ENCODE data around the gene MYL12B. TPM values are rescaled to one million over a fixed set of nuclear protein-coding genes. Genes with fewer than 3 reads are reported as not detected.
A peak's percentile ranks its signal among the peaks of the same experiment; 100 is the strongest.

MYL12B gene
- total RNA-seq, 1 donor from 2014 or later, result 211 TPM

DNA sequence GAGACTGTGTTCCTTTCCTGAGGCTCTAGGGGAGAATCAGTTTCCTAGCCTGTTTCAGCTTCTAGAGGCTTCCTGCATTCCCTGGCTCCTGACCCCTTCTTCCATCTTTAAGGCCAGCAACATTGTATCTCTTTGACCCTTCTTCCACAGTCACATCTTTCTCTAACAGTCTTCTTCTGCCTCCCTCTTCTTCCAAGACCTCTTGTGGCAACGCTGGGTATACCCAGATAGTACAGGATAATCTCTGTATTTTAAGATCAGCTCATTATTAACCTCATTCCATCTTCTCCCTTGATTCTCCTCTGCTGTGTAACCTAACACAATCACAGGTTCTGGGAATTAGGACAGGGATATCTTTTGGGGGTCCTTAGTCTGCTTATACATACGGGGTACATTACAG is 23.2 kb upstream of the MYL12B start:
- Mint-ChIP-seq H3K9me3 (no peaks in the 10 kb centered on the region), H3K27ac (no peak overlapping the region), H3K27me3 (no peaks in the 10 kb centered on the region), H3K4me3 (no peak overlapping the region), H3K4me1 (ENCODE audit: unreplicated experiment) (no peaks in the 10 kb centered on the region), H3K36me3 (no peaks in the 10 kb centered on the region)
- TF ChIP-seq, protein P1, sequence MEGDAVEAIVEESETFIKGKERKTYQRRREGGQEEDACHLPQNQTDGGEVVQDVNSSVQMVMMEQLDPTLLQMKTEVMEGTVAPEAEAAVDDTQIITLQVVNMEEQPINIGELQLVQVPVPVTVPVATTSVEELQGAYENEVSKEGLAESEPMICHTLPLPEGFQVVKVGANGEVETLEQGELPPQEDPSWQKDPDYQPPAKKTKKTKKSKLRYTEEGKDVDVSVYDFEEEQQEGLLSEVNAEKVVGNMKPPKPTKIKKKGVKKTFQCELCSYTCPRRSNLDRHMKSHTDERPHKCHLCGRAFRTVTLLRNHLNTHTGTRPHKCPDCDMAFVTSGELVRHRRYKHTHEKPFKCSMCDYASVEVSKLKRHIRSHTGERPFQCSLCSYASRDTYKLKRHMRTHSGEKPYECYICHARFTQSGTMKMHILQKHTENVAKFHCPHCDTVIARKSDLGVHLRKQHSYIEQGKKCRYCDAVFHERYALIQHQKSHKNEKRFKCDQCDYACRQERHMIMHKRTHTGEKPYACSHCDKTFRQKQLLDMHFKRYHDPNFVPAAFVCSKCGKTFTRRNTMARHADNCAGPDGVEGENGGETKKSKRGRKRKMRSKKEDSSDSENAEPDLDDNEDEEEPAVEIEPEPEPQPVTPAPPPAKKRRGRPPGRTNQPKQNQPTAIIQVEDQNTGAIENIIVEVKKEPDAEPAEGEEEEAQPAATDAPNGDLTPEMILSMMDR (conservative IDR thresholded peaks at IDR 0.05), result no peak
- no peak for DNase-seq (ENCODE audit: extremely low spot score, unreplicated experiment)

DNA sequence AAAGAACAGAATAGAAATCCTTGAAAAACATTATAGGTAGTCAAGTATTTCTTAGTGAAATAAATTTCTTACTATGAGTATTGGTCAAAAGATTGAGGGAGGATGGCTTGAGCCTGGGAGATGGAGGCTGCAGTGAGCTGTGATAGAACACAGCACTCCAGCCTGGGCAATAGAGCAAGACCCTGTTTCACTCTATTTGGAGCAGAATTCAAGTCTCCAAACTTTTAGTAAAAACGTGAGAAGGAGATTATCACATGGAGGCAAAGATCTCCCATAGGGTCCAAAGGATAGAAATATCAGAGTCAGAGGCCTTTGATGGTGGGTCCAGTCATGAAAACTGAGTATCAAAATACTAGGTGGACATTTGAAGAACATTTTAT is 16.8 kb upstream of the MYL12B start:
- H3K27me3 Mint-ChIP-seq, result no peaks in the 10 kb centered on the region
- TF ChIP-seq, protein P1 (conservative IDR thresholded peaks at IDR 0.05), result no peak
- no peak overlapping the region for H3K27ac Mint-ChIP-seq
- peak overlapping the region; percentile 49 for H3K4me3 Mint-ChIP-seq
- peaks cover 12% of the 10 kb centered on the region for H3K4me1 Mint-ChIP-seq (ENCODE audit: unreplicated experiment)
- H3K9me3 Mint-ChIP-seq, result no peaks in the 10 kb centered on the region
- no peak for DNase-seq (ENCODE audit: extremely low spot score, unreplicated experiment)
- peaks cover under 1% of the 10 kb centered on the region for H3K36me3 Mint-ChIP-seq

DNA sequence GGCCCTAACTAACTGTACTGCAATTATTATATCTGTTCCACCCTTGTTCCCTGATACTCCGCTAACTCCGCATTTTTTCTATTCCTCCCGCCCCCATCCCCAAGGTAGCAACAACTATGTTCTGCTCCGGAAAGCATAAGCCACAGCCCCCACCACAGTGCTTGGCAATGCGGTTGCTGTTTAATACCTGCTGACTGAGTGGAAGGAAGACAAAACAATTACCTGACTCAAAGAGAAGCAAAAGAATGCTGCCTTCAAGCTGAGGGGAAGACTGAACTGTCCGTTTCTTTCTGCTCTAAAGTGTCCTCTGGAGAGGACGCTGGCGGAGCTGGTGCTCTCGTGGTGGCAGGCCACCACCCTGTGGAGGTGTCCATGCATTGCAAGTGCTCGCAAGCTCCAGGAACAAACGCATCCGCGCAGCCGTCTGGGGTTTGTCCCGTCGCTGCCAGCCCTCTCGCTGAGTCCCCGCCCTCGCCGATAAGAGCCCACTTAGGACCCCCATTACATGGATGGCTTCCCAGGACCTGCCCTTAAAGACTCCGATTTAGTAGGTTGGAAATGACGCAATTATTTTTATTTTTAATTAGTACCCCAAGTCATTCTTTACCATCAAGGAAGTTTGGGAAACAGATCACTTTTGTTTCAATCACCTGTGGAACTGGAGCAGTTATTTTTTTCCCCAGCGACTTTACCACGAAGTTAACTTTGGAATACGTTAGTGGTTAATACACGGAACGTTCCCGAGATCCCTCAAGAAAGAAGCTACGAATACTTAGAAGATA is 15.9 kb upstream of the MYL12B start:
- TF ChIP-seq, protein P1 (conservative IDR thresholded peaks at IDR 0.05), result peak; percentile 95
- peaks cover 18% of the 10 kb centered on the region for H3K4me1 Mint-ChIP-seq (ENCODE audit: unreplicated experiment)
- H3K9me3 Mint-ChIP-seq, result no peaks in the 10 kb centered on the region
- H3K27ac Mint-ChIP-seq, result peak overlapping the region; percentile 99
- peaks cover 7% of the 10 kb centered on the region for H3K36me3 Mint-ChIP-seq
- peak; percentile 84 for DNase-seq (ENCODE audit: extremely low spot score, unreplicated experiment)
- H3K4me3 Mint-ChIP-seq, result peak overlapping the region; percentile 91
- H3K27me3 Mint-ChIP-seq, result no peaks in the 10 kb centered on the region

DNA sequence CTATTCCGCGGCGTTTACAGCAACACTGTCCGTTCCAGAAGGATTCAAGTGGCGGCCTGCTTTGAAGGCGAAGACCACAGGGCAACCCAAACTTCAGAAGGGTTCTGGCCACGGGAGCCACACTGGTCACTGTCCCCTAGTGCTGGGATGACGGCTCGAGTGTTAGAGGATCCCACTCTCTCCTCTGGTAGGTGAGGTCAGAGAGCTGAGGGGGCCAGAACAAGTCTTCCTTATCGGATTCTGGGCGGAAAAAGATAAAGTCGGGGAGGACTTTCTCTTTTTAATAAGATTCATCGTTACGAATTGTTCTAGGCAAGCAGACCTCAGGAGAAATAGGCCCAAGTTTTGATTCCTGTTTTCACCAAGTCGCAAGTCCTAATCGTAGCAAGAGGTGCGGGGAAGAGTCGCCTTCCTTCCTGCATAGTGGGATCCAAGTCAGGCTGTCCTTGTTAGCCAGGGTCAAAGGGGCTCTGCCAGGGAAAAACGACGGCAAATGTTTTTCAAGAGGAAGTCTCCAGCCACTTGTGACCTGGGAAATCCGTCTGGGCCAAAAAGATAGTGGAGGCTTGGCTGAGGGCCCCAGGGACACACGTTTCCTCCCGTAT is 15.2 kb upstream of the MYL12B start:
- DNase-seq (ENCODE audit: extremely low spot score, unreplicated experiment), result no peak
- peak overlapping the region; percentile 99 for H3K27ac Mint-ChIP-seq
- peaks cover 18% of the 10 kb centered on the region for H3K4me1 Mint-ChIP-seq (ENCODE audit: unreplicated experiment)
- peaks cover 7% of the 10 kb centered on the region for H3K36me3 Mint-ChIP-seq
- no peaks in the 10 kb centered on the region for H3K9me3 Mint-ChIP-seq
- TF ChIP-seq, protein P1 (conservative IDR thresholded peaks at IDR 0.05), result no peak
- H3K27me3 Mint-ChIP-seq, result no peaks in the 10 kb centered on the region
- H3K4me3 Mint-ChIP-seq, result peak overlapping the region; percentile 91

DNA sequence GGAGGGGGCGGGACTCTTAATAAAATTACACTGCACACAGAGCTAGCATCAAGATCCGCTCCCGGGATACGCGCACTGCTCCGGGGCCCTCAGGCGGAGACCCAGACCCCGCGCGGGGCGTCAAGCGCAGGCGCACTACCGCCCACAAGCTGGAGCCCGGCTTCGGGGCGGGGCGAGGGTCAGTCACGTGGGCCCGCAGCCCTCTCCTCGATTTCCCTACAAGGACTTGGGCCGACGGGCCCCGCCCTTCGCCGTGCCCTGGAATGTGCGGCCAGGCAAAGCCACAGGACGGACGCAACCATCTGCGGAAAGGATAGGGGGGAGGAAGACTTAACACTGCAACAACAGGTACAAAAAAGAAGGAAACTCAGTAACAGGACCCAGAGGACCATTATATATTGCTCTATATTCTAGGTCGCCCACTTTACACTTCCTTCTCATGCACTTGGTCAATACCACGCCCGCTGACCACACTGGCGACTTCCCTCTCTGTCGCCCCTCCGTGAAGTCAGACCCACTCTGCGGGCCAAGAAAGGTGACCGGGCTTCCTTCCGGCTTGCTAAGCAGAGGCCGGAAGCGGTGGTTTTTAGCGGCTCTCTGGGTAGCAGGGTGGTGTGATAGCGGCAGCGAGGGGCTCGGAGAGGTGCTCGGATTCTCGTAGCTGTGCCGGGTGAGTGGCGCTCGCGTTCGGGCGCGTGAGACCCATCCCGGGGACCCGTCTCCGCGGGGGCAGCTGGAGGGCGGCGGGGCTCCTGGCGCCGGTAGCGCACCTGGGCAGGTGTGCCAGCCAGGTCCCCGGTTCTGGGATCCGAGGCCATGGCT is 14.5 kb upstream of the MYL12B start, which contains the start of gene MYL12A:
MYL12A (plus strand) TSS at position 562 of the 822 bp plus-strand sequence. CDS start 5,447 bp downstream, outside the sequence.
- Mint-ChIP-seq H3K4me1 (ENCODE audit: unreplicated experiment) (peaks cover 23% of the 10 kb centered on the region), H3K9me3 (no peaks in the 10 kb centered on the region), H3K4me3 (peak within 1 kb of the TSS; percentile 91), H3K27ac (peak within 1 kb of the TSS; percentile 99), H3K36me3 (peaks cover 7% of the 10 kb centered on the region), H3K27me3 (no peaks in the 10 kb centered on the region)
- peak; percentile 97 for DNase-seq (ENCODE audit: extremely low spot score, unreplicated experiment)
- TF ChIP-seq, protein P1 (conservative IDR thresholded peaks at IDR 0.05), result no peak
